T-helper 2 cell treated with Interferon-gamma antibody and Interleukin-4, amounts not matched to agents 5 μg/mL and 100 μg/mL, for 36 hours (primary cell): ENCODE data around the gene GPC2.

Experiments
- DNase-seq: peaks from one replicate; pipeline ENCODE4 v3.0.0; 2021; ENCODE audit warnings: low spot score
- H3K27ac Mint-ChIP-seq: one replicate; pipeline ENCODE4 v1.8.0; 2021; ENCODE audit warnings: mild to moderate bottlenecking, mixed read lengths
- H3K27me3 Mint-ChIP-seq: one replicate; pipeline ENCODE4 v1.8.0; 2021; ENCODE audit warnings: low read depth, mixed read lengths
- H3K36me3 Mint-ChIP-seq: one replicate; pipeline ENCODE4 v1.8.0; 2021; ENCODE audit warnings: low read depth, mixed read lengths
- H3K4me1 Mint-ChIP-seq: one replicate; pipeline ENCODE4 v1.8.0; 2021; ENCODE audit warnings: low read depth, mixed read lengths
- H3K4me3 Mint-ChIP-seq: one replicate; pipeline ENCODE4 v1.8.0; 2022; ENCODE audit warnings: mild to moderate bottlenecking, moderate library complexity, mixed read lengths
- H3K9me3 Mint-ChIP-seq: one replicate; pipeline ENCODE4 v1.8.0; 2021; ENCODE audit warnings: mixed read lengths

Gene GPC2

GRCh38 chr7:100119970-100120732, 57.0 kb downstream of the GPC2 start:
- peak overlapping the region; percentile 97 for H3K27ac Mint-ChIP-seq
- H3K9me3 Mint-ChIP-seq, result no peaks in the 10 kb centered on the region
- H3K36me3 Mint-ChIP-seq, result peaks cover 20% of the 10 kb centered on the region
- peaks cover 21% of the 10 kb centered on the region for H3K4me1 Mint-ChIP-seq
- no peaks in the 10 kb centered on the region for H3K27me3 Mint-ChIP-seq
- H3K4me3 Mint-ChIP-seq, result peak overlapping the region; percentile 96
- DNase-seq, result peak; percentile 71
